ENCODE results near the gene GRIK4.

The GRIK4 gene

GRCh38 chr11:120511116-120511819 lies at the start of gene GRIK4:
GRIK4 (plus strand) TSS chr11:120511748; CDS start chr11:120660319, 148,571 bp downstream.
- peak; percentile 79 for TF ChIP-seq CTCF (IDR thresholded peaks at IDR 0.05; ENCODE audit: insufficient read depth, low read depth, low read length, missing control alignments)
- DNase-seq (ENCODE audit: low read depth): peak; percentile 71
- no peak within 1 kb of the TSS for H3K4me3 ChIP-seq (ENCODE audit: low read length)

DNA sequence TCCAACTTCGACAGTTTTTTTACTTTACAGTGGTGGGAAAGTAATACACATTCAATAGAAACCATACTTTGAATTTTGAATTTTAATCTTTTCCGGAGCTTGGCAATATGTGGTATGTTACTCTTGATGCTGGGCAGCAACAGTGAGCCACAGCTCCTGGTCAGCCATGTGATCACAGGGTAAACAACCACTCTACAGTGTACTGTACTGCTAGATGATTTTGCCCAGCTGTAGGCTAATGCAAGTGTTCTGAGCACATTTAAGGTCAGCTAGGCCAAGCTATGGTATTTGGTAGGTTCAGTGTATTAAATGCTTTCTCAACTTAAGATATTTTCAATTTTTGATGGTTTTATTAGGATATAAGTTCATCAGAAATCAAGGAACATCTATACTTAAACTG lies 48.7 kb upstream of the GRIK4 start:
- H3K4me3 ChIP-seq (ENCODE audit: low read length): no peak overlapping the region
- no peak for TF ChIP-seq CTCF (IDR thresholded peaks at IDR 0.05; ENCODE audit: insufficient read depth, low read depth, low read length, missing control alignments)
- no peak for DNase-seq (ENCODE audit: low read depth)

DNA sequence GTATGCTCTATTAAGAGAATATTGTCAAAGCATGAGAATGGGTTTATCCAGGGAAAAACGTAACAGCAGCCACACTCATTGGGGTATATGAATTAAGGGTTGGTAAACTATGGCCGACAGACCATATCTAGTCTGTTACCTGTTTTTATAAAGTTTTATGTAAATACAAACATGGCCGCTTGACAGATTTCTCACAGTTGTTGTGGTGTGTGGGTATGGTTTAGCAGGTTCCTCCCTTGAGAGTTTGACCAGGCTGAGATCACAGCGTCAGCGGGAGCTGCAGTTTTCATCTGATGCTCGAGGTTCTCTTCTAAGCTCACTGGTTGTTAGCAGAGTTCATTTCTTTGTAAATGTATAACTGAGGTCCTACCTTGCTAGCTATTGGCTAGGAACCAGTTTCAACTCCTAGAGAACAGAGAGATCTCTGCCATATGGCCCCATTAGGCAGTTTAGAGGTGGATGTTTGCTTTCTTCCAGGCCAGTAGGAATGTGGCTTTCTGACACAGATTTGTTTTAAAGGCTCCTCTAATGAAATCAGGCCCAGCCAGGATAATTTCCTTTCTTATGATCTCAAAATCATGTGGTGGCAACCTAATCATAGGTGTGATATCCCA lies 45.5 kb upstream of the GRIK4 start:
- no peak for TF ChIP-seq CTCF (IDR thresholded peaks at IDR 0.05; ENCODE audit: insufficient read depth, low read depth, low read length, missing control alignments)
- H3K4me3 ChIP-seq (ENCODE audit: low read length): no peak overlapping the region
- no peak for DNase-seq (ENCODE audit: low read depth)

DNA sequence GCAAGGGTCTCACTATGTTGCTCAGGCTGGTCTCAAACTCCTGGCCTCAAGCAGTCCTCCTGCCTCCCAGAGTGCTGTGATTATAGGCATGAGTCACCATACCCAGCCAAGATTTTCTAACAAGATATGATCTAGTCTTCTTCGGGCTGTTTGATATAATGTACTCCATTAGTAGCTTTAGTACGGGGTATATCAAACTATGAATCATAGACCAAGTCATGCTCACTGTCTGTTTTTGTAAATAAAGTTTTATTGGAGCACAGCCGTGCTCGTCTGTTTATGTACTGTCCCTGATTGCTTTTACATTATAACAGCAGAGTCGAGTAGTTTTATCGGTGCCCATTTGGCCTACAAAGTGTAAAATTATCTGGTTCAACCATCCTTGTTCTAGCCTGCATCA lies 43.9 kb upstream of the GRIK4 start:
- no peak for TF ChIP-seq CTCF (IDR thresholded peaks at IDR 0.05; ENCODE audit: insufficient read depth, low read depth, low read length, missing control alignments)
- DNase-seq (ENCODE audit: low read depth): no peak
- H3K4me3 ChIP-seq (ENCODE audit: low read length): no peak overlapping the region

DNA sequence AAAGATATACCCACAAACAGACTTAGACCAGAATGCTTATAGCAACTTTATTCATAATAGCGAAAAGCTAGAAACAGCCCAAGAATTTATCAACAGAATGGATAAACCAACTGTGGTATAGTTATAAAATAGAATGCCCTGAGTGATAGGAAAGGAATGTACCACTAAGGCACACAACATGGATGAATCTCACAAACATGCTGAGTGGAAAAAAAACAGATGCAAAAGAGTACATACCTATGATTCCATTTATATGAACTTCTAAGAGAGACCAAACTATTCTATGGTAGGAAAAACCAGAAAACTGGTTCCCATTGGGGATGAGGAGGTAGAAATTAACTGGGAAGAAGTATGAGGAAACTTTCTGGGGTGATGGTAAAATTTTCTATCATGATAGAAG lies 40.4 kb upstream of the GRIK4 start:
- TF ChIP-seq CTCF (IDR thresholded peaks at IDR 0.05; ENCODE audit: insufficient read depth, low read depth, low read length, missing control alignments): no peak
- DNase-seq (ENCODE audit: low read depth): peak; percentile 3
- H3K4me3 ChIP-seq (ENCODE audit: low read length): no peak overlapping the region

GRCh38 chr11:120471994-120472393 lies 39.6 kb upstream of the GRIK4 start:
- H3K4me3 ChIP-seq (ENCODE audit: low read length): no peak overlapping the region
- DNase-seq (ENCODE audit: low read depth): no peak
- no peak for TF ChIP-seq CTCF (IDR thresholded peaks at IDR 0.05; ENCODE audit: insufficient read depth, low read depth, low read length, missing control alignments)

DNA sequence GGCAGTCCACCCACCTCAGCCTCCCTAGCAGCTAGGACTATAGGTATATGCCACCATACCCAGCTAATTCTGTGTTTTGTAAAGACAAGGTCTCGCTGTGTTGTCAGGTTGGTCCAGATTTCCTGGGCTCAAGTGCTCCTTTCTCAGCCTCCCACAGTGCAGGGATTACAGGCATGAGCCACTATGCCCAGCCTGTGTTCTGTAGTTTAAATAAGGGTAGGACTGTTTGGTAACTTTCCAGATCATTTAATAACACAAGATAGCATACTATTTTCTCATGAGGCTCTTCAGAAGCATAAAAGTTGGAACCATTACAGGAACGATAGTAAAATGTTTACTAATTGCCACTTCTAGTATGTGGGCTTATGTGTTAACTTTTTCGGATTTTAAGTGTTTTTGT lies 38.0 kb upstream of the GRIK4 start:
- no peak for TF ChIP-seq CTCF (IDR thresholded peaks at IDR 0.05; ENCODE audit: insufficient read depth, low read depth, low read length, missing control alignments)
- DNase-seq (ENCODE audit: low read depth): no peak
- H3K4me3 ChIP-seq (ENCODE audit: low read length): no peak overlapping the region
